KMS-11 (cell line): ENCODE measurements around the gene SNW1.

Source experiments
- H2AFZ ChIP-seq: fragments of 200-600 bp; sonication (generic); 2 replicates; pipeline ENCODE4 v1.6.1; 2016; ENCODE audit warnings: antibody characterized with exemption, mixed run types, low read depth
- H3K27ac ChIP-seq: fragments of 200-600 bp; sonication (generic); 2 replicates; pipeline ENCODE4 v1.6.1; 2016; ENCODE audit warnings: mild to moderate bottlenecking, mixed run types
- H3K27me3 ChIP-seq: fragments of 200-600 bp; sonication (generic); 2 replicates; pipeline ENCODE4 v1.6.1; 2017; ENCODE audit warnings: mild to moderate bottlenecking, low read depth, mixed run types, moderate library complexity; ENCODE audit not compliant: insufficient read depth
- H3K36me3 ChIP-seq: fragments of 200-600 bp; sonication (generic); 2 replicates; pipeline ENCODE4 v1.6.1; 2017; ENCODE audit warnings: mild to moderate bottlenecking, mixed run types; ENCODE audit not compliant: insufficient read depth
- H3K4me1 ChIP-seq: fragments of 200-600 bp; sonication (generic); 2 replicates; pipeline ENCODE4 v1.6.1; 2016; ENCODE audit warnings: mild to moderate bottlenecking, low read depth, mixed run types; ENCODE audit not compliant: poor library complexity, severe bottlenecking
- H3K4me2 ChIP-seq: fragments of 200-600 bp; sonication (generic); 2 replicates; pipeline ENCODE4 v1.7.0; 2016; ENCODE audit warnings: mild to moderate bottlenecking, mixed run types
- H3K4me3 ChIP-seq: fragments of 200-600 bp; sonication (generic); IDR thresholded peaks from 2 replicates; pipeline ENCODE4 v1.6.1; 2017; ENCODE audit warnings: low read depth, low read length, mixed read lengths; ENCODE audit not compliant: insufficient read depth
- H3K79me2 ChIP-seq: fragments of 200-600 bp; sonication (generic); 2 replicates; pipeline ENCODE4 v1.6.1; 2016; ENCODE audit warnings: low read depth, mixed run types; ENCODE audit not compliant: insufficient read depth
- H3K9ac ChIP-seq: fragments of 200-600 bp; sonication (generic); 2 replicates; pipeline ENCODE4 v1.6.1; 2016; ENCODE audit warnings: mild to moderate bottlenecking, mixed run types
- H4K20me1 ChIP-seq: fragments of 200-600 bp; sonication (generic); 2 replicates; pipeline ENCODE4 v1.6.1; 2016; ENCODE audit warnings: mild to moderate bottlenecking, mixed run types; ENCODE audit not compliant: insufficient read depth
- TF ChIP-seq, protein P1 (sequence below): fragments of 200-600 bp; sonication (generic); conservative IDR thresholded peaks from 2 replicates; pipeline ENCODE4 v1.6.1; 2017; ENCODE audit warnings: low read depth, mild to moderate bottlenecking, antibody characterized with exemption, low read length, moderate library complexity, mixed read lengths

Gene SNW1

DNA sequence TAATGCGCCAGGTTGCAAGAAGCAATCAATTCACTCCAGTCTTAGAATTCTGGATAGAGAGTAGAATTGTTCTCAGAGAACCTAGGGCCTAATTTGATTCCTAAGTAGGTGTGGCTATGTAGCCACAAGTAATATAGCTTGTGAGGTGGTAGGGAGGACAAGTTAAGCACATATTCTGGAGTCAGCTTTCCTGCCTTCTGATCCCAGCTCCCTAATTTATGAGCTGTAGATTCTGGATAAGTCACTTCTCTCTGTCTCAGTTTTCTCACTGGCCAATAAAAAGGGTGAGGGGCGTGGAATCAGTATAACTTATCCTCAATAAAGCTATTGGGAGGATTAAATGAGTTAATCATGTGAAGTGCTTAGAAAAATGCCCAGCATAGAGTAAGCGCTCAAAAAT is 3.0 kb upstream of the SNW1 start:
- peaks cover 19% of the 10 kb centered on the region for H3K4me1 ChIP-seq
- H3K4me3 ChIP-seq, result no peak overlapping the region
- H4K20me1 ChIP-seq, result no peaks in the 10 kb centered on the region
- no peaks in the 10 kb centered on the region for H3K36me3 ChIP-seq
- no peaks in the 10 kb centered on the region for H3K27me3 ChIP-seq
- H3K79me2 ChIP-seq, result peaks cover 18% of the 10 kb centered on the region
- no peak overlapping the region for H3K4me2 ChIP-seq
- H2AFZ ChIP-seq, result no peak overlapping the region
- no peak overlapping the region for H3K27ac ChIP-seq
- TF ChIP-seq, protein P1, sequence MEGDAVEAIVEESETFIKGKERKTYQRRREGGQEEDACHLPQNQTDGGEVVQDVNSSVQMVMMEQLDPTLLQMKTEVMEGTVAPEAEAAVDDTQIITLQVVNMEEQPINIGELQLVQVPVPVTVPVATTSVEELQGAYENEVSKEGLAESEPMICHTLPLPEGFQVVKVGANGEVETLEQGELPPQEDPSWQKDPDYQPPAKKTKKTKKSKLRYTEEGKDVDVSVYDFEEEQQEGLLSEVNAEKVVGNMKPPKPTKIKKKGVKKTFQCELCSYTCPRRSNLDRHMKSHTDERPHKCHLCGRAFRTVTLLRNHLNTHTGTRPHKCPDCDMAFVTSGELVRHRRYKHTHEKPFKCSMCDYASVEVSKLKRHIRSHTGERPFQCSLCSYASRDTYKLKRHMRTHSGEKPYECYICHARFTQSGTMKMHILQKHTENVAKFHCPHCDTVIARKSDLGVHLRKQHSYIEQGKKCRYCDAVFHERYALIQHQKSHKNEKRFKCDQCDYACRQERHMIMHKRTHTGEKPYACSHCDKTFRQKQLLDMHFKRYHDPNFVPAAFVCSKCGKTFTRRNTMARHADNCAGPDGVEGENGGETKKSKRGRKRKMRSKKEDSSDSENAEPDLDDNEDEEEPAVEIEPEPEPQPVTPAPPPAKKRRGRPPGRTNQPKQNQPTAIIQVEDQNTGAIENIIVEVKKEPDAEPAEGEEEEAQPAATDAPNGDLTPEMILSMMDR, result no peak
- no peak overlapping the region for H3K9ac ChIP-seq

DNA sequence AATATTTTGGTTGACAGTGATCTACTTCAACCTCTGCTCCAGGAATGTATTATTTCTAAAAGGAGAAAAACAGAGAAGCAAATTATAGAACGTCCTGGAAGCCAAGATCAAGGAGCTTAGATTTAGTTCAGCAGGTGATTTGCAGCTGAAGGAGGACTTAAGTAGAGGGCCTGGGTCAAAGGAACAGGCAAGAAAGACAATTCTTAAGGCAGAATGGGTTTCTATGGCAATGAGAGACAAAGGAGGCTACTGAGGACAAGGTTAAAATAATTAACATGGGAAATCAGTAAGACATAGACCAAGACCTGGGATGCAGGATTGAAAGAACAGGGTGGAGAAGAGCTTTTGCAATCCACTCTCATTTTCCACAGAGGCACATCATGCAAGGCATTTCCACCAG is 2.4 kb upstream of the SNW1 start:
- no peak overlapping the region for H3K4me2 ChIP-seq
- no peaks in the 10 kb centered on the region for H4K20me1 ChIP-seq
- H3K27ac ChIP-seq, result no peak overlapping the region
- H3K4me1 ChIP-seq, result peaks cover 19% of the 10 kb centered on the region
- H3K27me3 ChIP-seq, result no peaks in the 10 kb centered on the region
- H2AFZ ChIP-seq, result no peak overlapping the region
- peaks cover 25% of the 10 kb centered on the region for H3K79me2 ChIP-seq
- H3K9ac ChIP-seq, result no peak overlapping the region
- TF ChIP-seq, protein P1, result no peak
- no peaks in the 10 kb centered on the region for H3K36me3 ChIP-seq
- H3K4me3 ChIP-seq, result no peak overlapping the region

DNA sequence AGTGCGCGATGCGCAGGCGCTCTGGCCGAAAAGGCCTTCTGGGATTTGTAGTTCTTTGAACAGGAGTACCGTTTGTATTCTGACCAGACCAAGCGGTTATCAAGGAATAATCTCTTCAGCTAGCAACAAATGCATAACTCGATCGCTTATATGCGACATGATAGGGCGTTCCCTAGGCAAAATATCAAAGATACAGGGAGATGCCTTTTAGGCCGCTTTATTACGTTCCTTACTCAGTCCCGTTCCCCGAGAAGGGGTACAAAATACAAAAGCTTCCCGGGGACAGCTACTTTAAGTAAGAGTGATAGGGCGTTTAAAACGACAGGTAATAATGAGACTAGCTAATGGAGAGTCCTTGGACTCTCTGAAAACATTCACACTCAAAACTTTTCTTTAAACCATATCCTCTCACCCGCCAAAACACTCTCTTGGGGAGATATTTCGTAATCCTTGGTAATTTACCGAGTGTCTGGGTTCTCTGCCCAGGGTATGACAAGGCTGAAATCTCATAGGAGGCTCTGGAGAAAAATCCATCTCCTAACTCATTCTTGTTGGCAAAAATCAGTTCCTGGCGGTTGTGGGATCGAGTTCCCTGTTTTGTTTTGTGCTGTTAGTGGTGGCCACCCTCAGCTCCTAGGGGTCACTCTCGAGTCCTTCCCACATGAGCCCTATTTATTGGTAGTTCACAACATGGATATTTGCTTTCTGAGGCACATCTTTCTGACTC is 412 bp upstream of the SNW1 start:
- TF ChIP-seq, protein P1, result no peak
- Histone ChIP-seq H3K4me3 (no peak overlapping the region), H3K36me3 (no peaks in the 10 kb centered on the region), H3K27me3 (no peaks in the 10 kb centered on the region), H3K4me1 (peaks cover 16% of the 10 kb centered on the region), H2AFZ (peak overlapping the region; percentile 90), H4K20me1 (no peaks in the 10 kb centered on the region), H3K4me2 (peak overlapping the region; percentile 44; the same call in 1 of the 2 replicates), H3K9ac (peak overlapping the region; percentile 85; the same call in 1 of the 2 replicates), H3K79me2 (peaks cover 39% of the 10 kb centered on the region), H3K27ac (no peak overlapping the region)

- Histone ChIP-seq H3K9ac (no peak overlapping the region), H3K4me3 (no peak overlapping the region), H3K36me3 (0 out of 2 replicates have a peak, but pooled peaks cover 3% of the 10 kb centered on the region), H4K20me1 (no peaks in the 10 kb centered on the region), H2AFZ (no peak overlapping the region), H3K4me2 (no peak overlapping the region), H3K79me2 (peaks cover 26% of the 10 kb centered on the region; the same call in 1 of the 2 replicates), H3K27me3 (no peaks in the 10 kb centered on the region), H3K4me1 (no peaks in the 10 kb centered on the region), H3K27ac (no peak overlapping the region)
- TF ChIP-seq, protein P1, result no peak
Observed at GRCh38 chr14:77752799-77753516, 8.0 kb downstream of the SNW1 start.
